Muscle of leg (tissue), 16 donors: ENCODE data around the gene PRDM4. TPM values are rescaled to one million over a fixed set of nuclear protein-coding genes. Genes with fewer than 3 reads are reported as not detected.

Source experiments
- DNase-seq: peaks from one replicate; pipeline ENCODE4 v3.0.0; 2013
- H3K27ac ChIP-seq: one replicate; pipeline ENCODE4 v1.5.1; 2013; ENCODE audit warnings: mild to moderate bottlenecking, low read length, control low read depth
- H3K27me3 ChIP-seq: one replicate; pipeline ENCODE4 v1.6.1; 2013; ENCODE audit warnings: low read length; ENCODE audit not compliant: control insufficient read depth, insufficient read depth
- H3K36me3 ChIP-seq: one replicate; pipeline ENCODE4 v1.6.1; 2013; ENCODE audit warnings: low read length; ENCODE audit not compliant: control insufficient read depth, insufficient read depth
- H3K4me1 ChIP-seq: one replicate; pipeline ENCODE4 v1.6.1; 2013; ENCODE audit warnings: low read length; ENCODE audit not compliant: control insufficient read depth, insufficient read depth
- H3K4me3 ChIP-seq: one replicate; pipeline ENCODE4 v1.5.1; 2013; ENCODE audit warnings: low read length, control low read depth
- H3K9me3 ChIP-seq: replicated peaks from 2 replicates; pipeline ENCODE4 v1.6.1; 2013; ENCODE audit warnings: low read depth, low read length; ENCODE audit not compliant: control insufficient read depth
- WGBS: methylation state at CpG from one replicate; pipeline ENCODE4 v1.1.5; 2013; ENCODE audit warnings: missing lambda C conversion rate; ENCODE audit not compliant: insufficient coverage; 5-methylcytosine and 5-hydroxymethylcytosine counted together
- long read RNA-seq, 11 donors: transcript quantifications; one replicate each; lab custom pipeline, GENCODE V29; 2026
- polyA plus RNA-seq, 8 donors: library from polyadenylated mRNA; unstranded; fragments of 120-200 nt; gene quantifications; one replicate each; pipeline versions ENCODE4 v1.2.1 to v1.2.3, GENCODE V29; 2013; ENCODE audit warnings: inconsistent platforms in 1 of 8, low replicate concordance in 1 of 8; ENCODE audit not compliant: insufficient read length in 8 of 8, insufficient read depth in 1 of 8
- total RNA-seq: library from RNA; stranded (reverse); fragments of 120-200 nt; gene quantifications from one replicate; pipeline ENCODE4 v1.2.4, GENCODE V29; 2013

PRDM4 gene
- total RNA-seq, result 16.6 TPM
- polyA plus RNA-seq, result 10 to 100 TPM; 15.0 to 19.6 (median 17.3) TPM
- long read RNA-seq, donor 1, full-length matches to known transcripts, result 1 of 1 reads
- long read RNA-seq, donor 1, partial matches to known transcripts, result 0 of 1 reads
- long read RNA-seq, donor 1, other reads (novel, unspliced or antisense), result 0 of 1 reads
- long read RNA-seq, donor 2, result 0 reads
- long read RNA-seq, donor 3, full-length matches to known transcripts, result 3 of 3 reads
- long read RNA-seq, donor 3, partial matches to known transcripts, result 0 of 3 reads
- long read RNA-seq, donor 3, other reads (novel, unspliced or antisense), result 0 of 3 reads
- long read RNA-seq, donor 4, full-length matches to known transcripts, result 1 of 1 reads
- long read RNA-seq, donor 4, partial matches to known transcripts, result 0 of 1 reads
- long read RNA-seq, donor 4, other reads (novel, unspliced or antisense), result 0 of 1 reads
- long read RNA-seq, donor 5, full-length matches to known transcripts, result 2 of 2 reads
- long read RNA-seq, donor 5, partial matches to known transcripts, result 0 of 2 reads
- long read RNA-seq, donor 5, other reads (novel, unspliced or antisense), result 0 of 2 reads
- long read RNA-seq, donor 6, full-length matches to known transcripts, result 3 of 3 reads
- long read RNA-seq, donor 6, partial matches to known transcripts, result 0 of 3 reads
- long read RNA-seq, donor 6, other reads (novel, unspliced or antisense), result 0 of 3 reads
- long read RNA-seq, donor 7, full-length matches to known transcripts, result 1 of 1 reads
- long read RNA-seq, donor 7, partial matches to known transcripts, result 0 of 1 reads
- long read RNA-seq, donor 7, other reads (novel, unspliced or antisense), result 0 of 1 reads
- long read RNA-seq, donor 8, full-length matches to known transcripts, result 1 of 1 reads
- long read RNA-seq, donor 8, partial matches to known transcripts, result 0 of 1 reads
- long read RNA-seq, donor 8, other reads (novel, unspliced or antisense), result 0 of 1 reads
- long read RNA-seq, donor 9, result 0 reads
- long read RNA-seq, donor 10, full-length matches to known transcripts, result 5 of 5 reads
- long read RNA-seq, donor 10, partial matches to known transcripts, result 0 of 5 reads
- long read RNA-seq, donor 10, other reads (novel, unspliced or antisense), result 0 of 5 reads
- long read RNA-seq, donor 11, result 0 reads

GRCh38 chr12:107760809-107761501, at the start of gene PRDM4:
Gene PRDM4, minus strand, starts transcription at chr12:107761137. Its CDS starts 622 bp downstream, at chr12:107760515.
- Histone ChIP-seq H3K27me3 (peaks cover 7% of the 10 kb centered on the region), H3K9me3 (no peaks in the 10 kb centered on the region), H3K36me3 (peaks cover 12% of the 10 kb centered on the region), H3K27ac (peak within 1 kb of the TSS; percentile 60), H3K4me3 (peak within 1 kb of the TSS; percentile 90), H3K4me1 (peaks cover 16% of the 10 kb centered on the region)
- DNase-seq, result peak; percentile 99
- under 1% methylated on average over 79 of the region's 83 CpGs for WGBS

- no peak for DNase-seq
- Histone ChIP-seq H3K4me3 (no peak overlapping the region), H3K36me3 (no peaks in the 10 kb centered on the region), H3K4me1 (no peaks in the 10 kb centered on the region), H3K27me3 (no peaks in the 10 kb centered on the region), H3K27ac (no peak overlapping the region), H3K9me3 (no peaks in the 10 kb centered on the region)
- 46% methylated on average over 2 of the region's 3 CpGs for WGBS
These were observed 46.7 kb upstream of the PRDM4 start for GRCh38 chr12:107807471-107808150.

- DNase-seq, result no peak
These were observed 44.7 kb upstream of the PRDM4 start for GRCh38 chr12:107805488-107806180.

GRCh38 chr12:107803092-107803491, 42.2 kb upstream of the PRDM4 start:
- no CpG with 5 or more reads among the region's 3 CpGs for WGBS
- DNase-seq, result no peak
- Histone ChIP-seq H3K27me3 (no peaks in the 10 kb centered on the region), H3K27ac (no peak overlapping the region), H3K4me3 (no peak overlapping the region), H3K36me3 (no peaks in the 10 kb centered on the region), H3K4me1 (no peaks in the 10 kb centered on the region), H3K9me3 (no peaks in the 10 kb centered on the region)

More at GRCh38 chr12:107805488-107806180, 44.7 kb upstream of the PRDM4 start:
- Histone ChIP-seq H3K27ac (no peak overlapping the region), H3K4me3 (no peak overlapping the region), H3K4me1 (no peaks in the 10 kb centered on the region), H3K36me3 (no peaks in the 10 kb centered on the region), H3K27me3 (no peaks in the 10 kb centered on the region), H3K9me3 (no peaks in the 10 kb centered on the region)
- 79% methylated on average over 22 of the region's 22 CpGs for WGBS

GRCh38 chr12:107801150-107801549, 40.2 kb upstream of the PRDM4 start:
- Histone ChIP-seq H3K4me1 (no peaks in the 10 kb centered on the region), H3K9me3 (no peaks in the 10 kb centered on the region), H3K27ac (no peak overlapping the region), H3K36me3 (no peaks in the 10 kb centered on the region), H3K4me3 (no peak overlapping the region), H3K27me3 (no peaks in the 10 kb centered on the region)
- DNase-seq, result no peak

- no CpG with 5 or more reads among the region's 3 CpGs for WGBS
- H3K9me3 ChIP-seq, result no peaks in the 10 kb centered on the region
- no peak overlapping the region for H3K27ac ChIP-seq
- H3K4me3 ChIP-seq, result no peak overlapping the region
- no peaks in the 10 kb centered on the region for H3K27me3 ChIP-seq
- no peak for DNase-seq
- no peaks in the 10 kb centered on the region for H3K4me1 ChIP-seq
- no peaks in the 10 kb centered on the region for H3K36me3 ChIP-seq
These were observed 37.6 kb upstream of the PRDM4 start for GRCh38 chr12:107798580-107798979.

GRCh38 chr12:107794451-107794850, 33.5 kb upstream of the PRDM4 start:
- Histone ChIP-seq H3K4me1 (no peaks in the 10 kb centered on the region), H3K27ac (no peak overlapping the region), H3K27me3 (no peaks in the 10 kb centered on the region), H3K9me3 (no peaks in the 10 kb centered on the region), H3K36me3 (no peaks in the 10 kb centered on the region), H3K4me3 (no peak overlapping the region)
- no peak for DNase-seq
- WGBS, result 88% methylated on average over 1 of the region's 3 CpGs

- H3K27ac ChIP-seq, result no peak overlapping the region
- no peak overlapping the region for H3K4me3 ChIP-seq
- no peak for DNase-seq
- no peaks in the 10 kb centered on the region for H3K4me1 ChIP-seq
- H3K36me3 ChIP-seq, result no peaks in the 10 kb centered on the region
- H3K27me3 ChIP-seq, result no peaks in the 10 kb centered on the region
- H3K9me3 ChIP-seq, result no peaks in the 10 kb centered on the region
- WGBS, result no CpG with 5 or more reads among the region's 1 CpG
These were observed 30.6 kb upstream of the PRDM4 start for GRCh38 chr12:107791465-107792089.
